NCI-H1436 treated with DMSO at 0.1 percent for 48 hours (cell line): ENCODE results near the gene SLC43A2.

Experiments used
- DNase-seq: peaks from one replicate; lab custom pipeline; 2025; lab: John Stamatoyannopoulos, UW

The SLC43A2 gene

GRCh38 chr17:1643999-1644492 is 15.4 kb upstream of the SLC43A2 start:
- no peak for DNase-seq

DNA sequence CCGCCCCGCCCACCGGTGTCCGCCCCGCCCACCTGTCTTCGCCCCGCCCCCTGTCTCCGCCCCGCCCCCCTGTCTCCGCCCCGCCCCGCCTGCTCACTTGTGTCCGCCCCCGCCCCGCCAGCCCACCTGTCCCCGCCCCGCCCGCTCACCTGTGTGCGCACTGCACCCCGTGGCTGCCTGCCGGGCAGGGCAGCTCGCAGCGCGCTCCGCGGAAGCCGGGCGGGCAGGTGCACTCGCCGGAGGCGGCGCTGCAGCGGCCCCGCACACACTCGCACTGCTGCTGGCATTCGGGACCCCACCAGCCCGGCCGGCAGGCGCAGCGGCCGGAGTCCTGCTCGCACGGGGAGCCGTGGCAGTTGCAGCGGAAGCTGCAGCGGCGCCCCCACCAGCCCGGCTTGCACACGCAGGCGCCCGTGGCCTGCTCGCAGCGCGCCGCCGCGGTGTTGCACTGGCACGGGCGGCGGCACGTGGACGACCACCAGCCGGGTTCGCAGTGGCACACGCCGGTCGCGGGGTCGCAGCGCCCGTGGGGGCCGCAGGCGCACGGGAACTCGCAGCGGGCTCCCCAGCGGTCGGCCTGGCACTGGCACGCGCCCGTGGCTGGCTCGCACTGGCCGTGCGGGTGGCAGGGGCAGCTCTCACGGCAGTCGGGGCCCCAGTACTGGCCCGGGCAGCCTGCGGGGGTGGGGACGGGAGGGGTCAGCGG is 14.8 kb upstream of the SLC43A2 start:
- DNase-seq = no peak

DNA sequence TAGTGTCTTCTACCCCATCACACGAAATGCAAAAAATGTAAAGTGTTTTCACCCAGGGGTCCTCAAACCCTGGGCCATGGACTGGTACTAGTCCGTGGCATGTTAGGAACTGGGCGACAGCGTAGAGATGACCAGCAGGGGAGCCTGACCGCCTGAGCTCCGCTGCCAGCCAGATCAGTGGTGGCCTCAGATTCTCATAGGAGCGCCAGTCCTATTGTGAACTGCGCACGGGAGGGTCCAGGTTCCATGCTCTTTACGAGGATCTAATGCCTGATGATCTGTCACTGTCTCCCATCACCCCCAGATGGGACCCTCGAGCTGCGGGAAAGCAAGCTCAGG is 12.4 kb upstream of the SLC43A2 start:
- no peak for DNase-seq

DNA sequence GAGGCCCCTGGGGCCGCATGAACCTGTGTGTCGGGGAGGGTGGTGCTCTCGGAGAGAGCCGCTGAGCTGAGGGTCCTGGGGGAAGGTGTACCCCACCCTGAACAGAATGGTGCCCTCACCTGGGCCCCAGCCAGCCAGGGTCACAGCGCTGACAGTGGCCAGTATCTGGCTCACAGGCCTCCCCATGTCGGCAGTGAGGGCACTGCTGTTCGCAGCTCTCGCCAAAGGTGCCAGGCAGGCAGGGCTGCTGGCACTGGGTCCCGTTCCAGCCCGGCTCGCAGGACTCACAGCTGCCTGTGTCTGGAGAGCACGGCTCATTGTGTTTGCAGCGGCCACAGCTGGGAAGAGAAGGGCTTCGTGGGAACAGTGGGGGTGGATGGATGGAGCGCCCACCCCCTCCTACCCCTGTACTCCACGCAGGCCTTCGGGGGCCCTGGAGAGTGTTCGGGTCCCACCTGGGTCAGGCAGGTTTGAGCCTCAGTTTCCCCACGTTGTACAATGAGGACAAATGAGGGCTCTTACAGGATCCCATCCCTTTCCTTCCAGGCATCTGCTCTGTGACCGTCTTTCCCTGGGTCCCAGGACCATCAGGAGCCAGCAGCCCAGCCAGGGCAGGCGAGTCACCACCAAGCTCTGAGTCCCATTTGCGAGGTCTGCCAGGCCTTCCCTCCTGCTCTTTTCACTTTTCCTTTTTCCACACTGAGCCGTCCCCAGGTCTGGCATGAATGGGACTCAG is 11.9 kb upstream of the SLC43A2 start:
- DNase-seq = no peak

DNA sequence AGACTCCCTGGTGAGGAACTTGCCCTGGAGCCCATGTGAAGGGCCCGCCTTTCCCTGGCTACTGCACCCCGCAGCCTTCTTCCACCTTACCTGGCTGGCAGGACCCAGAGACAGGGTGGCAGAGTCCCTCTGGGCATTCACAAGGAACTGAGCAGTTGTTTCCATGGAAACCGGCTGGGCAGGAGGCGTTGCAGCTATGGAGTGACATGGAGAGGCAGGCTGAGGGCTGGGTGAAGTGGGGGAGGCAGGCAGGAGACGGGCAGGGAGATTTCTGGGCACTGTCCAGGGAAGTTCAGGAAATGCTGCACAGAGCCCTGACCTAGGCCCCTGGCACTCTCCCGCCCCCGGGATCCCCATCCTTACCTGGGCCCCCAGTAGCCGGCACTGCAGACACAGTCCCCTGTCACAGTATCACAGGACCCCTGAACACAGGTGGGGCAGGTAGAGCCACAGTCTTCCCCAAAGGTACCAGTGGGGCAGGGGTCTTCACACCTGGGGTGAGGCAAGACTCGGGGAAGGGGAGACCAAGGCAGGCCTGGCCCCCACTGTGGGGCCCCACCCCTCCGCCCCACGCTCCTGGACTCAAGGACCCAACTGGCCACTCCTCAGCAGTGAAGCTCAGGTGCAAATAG is 11.0 kb upstream of the SLC43A2 start:
- DNase-seq = no peak

GRCh38 chr17:1638624-1639300 is 10.1 kb upstream of the SLC43A2 start:
- DNase-seq = no peak

- DNase-seq = no peak
Observed at GRCh38 chr17:1638171-1638590, 9.5 kb upstream of the SLC43A2 start.

DNA sequence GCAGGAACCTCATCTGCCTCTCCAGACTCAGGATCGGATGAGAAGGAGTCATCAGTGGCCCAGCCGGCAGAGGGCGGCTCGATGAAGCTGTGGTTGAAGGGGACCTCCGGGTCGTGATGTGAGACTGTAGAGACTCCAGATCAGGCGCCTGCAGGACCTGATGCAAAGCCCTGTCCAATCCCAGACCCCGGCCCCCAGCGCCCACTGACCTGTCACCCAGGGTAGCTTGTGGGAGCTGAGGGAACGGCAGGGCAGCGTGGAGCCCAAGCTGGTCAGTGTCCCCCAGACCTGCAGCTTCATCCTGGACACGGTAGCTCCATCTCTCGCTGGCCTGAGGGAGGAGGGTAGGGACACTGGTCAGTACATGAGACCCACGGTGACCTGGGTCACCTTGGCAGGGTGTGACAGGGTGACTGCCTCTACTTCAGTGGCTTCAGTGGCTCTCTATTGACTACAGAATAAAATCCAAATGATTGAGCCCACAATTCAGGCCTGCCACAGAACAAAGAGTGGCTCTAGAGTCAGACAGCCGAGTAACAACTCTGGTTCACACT is 8.2 kb upstream of the SLC43A2 start:
- DNase-seq = no peak

DNA sequence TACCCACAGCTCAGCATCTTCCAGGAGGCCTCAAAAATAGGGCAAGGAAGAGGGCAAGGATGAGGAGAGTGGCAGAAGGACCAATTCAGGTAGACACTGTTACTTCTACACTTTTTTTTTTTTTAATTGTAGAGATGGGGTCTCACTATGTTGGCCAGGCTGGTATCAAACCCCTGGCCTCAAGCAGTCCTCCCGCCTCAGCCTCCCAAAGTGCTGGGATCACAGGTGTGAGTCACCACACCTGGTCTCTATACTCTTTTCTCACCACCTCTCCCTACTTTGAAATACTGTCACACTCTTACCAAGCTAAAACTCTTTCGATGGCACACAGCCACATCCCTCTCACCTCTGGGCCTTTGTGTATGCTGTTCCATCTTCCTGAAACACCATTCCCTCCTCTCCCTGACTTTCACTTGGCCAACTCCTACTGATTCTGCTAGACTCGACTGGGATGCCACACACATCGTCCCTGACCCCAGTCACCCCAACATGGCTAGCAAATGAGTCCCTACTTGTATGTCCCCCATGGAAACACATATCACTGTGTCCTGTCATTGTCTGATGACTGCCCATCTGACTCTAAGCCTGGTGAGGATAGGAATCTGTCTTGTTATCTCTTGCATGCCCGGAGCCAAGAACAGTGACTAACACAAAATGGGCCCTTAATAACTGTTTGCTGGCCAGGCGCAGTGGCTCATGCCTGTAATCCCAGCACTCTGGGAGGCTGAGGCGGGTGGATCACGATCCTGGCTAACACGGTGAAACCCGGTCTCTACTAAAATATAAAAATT is 7.2 kb upstream of the SLC43A2 start:
- DNase-seq = no peak

- DNase-seq = no peak
Observed at GRCh38 chr17:1634841-1635650, 6.4 kb upstream of the SLC43A2 start.

GRCh38 chr17:1630662-1631061 is 2.0 kb upstream of the SLC43A2 start:
- no peak for DNase-seq

DNA sequence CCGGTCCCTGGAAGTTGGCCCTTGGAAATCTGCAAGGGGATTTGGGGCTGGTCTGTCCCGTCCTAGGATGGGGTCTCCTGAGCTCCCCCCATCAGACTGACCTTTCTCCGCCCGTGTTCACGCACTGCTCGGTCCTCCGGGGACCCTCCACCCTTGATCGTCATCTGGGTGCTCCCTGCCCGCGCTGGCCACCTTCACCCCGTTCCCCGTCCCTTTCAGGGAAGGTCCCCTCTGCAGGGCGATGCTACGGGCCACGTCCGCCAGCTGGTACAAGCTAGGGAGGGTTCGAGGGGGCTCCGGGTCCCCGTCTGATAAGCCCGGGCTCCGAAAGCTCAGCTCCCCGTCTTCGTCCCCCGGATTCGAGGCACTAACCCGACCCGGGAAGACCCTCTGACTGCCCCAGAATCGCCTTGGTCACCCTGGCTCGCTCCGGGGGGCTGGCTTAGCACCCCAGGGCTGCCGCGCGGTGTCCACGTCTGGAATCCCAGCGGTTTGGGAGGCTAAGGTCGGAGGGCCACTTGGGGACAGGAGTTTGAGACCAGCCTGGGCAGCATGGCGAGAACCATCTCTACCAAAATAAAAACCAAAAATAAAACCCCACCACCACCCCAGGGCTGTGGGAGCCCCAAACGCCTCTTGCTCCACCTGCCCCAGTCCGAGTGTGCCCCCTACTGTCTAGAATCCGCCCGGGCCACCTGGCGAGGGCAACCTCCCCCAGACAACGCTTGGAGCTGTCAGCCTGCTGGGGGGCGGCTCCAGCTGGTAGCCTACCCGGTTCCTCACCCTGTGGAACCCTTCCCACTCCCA is 1.1 kb upstream of the SLC43A2 start:
- no peak for DNase-seq

- DNase-seq = peak; percentile 28
Observed at GRCh38 chr17:1628856-1629503, 346 bp upstream of the SLC43A2 start.

DNA sequence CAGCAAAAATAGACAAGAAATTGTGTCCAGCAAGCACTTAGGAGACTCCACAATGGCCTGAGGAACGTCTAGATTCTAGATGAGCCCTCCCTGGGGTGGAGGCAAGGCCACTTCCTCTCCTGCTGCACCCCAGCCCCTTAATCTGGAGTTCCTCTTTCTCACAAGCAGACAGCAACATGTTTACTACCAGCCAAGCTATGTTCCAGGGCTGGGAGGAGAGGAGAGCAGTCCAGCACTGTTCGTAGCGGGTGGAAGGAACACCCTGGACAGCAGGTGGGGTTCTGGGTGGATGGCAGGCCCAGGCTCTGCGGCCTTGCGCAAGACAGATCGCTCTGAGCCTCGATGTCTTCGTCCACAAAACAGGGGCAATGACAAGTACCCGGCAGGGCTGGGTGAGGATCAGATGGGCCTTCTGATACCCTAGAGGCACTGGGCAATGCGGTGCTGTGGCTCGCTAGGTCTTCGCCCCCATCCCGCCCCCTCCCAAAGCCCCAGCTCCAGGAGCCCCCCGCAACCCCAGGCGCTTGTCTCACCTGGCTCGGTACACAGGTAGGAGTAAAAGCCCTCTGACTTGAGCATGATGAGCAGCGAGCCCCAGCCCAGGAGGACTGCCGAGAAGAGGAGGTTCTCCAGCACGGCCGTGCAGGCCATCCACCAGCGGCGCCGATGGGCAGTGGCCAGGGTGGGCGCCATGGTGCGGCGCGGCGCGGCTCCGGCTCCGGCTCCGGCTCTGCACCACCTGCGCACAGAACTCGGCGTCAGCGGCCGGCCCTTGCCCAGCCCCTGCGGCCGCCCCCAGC is 1.3 kb downstream of the SLC43A2 start:
- no peak for DNase-seq

- DNase-seq = no peak
Observed at GRCh38 chr17:1626333-1626732, 2.3 kb downstream of the SLC43A2 start.

DNA sequence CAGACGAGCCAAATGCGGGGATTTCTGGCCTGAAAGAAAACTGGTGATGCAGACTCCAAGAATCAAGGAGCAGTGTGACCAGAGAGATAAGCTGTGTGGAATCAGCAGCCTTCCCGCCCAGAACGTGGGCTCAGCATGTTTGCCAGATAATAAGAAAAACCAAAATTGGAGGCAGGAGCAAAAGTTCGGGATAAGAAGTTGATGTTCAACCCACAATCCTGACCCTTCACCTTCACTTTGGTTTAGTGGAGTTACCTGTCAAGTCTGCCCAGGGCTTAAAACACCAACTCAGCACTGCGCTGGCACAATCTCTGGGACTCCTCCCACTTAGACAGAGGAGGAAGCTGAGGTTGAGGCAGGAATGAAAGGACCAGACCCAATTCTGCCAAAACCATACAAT is 3.1 kb downstream of the SLC43A2 start:
- no peak for DNase-seq

DNA sequence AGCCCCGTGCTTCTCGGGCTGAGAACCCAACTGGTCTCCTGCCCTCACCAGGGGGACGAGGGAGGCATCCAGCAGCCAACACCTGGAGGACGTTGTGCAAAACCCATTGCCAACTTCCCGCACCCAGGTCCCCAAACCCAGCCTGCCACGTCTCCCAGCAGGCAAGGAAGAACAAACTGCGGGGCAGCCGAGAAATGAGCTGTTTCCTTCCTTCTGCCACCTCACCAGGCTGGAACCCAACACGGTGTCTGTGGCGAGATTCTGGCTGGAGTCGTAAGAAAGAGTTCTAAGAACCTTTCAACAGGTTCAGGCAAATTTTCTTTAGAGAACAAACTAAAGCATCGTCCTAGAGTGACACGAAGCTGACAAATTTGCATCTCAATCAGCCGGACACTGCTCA is 3.6 kb downstream of the SLC43A2 start:
- DNase-seq = no peak

DNA sequence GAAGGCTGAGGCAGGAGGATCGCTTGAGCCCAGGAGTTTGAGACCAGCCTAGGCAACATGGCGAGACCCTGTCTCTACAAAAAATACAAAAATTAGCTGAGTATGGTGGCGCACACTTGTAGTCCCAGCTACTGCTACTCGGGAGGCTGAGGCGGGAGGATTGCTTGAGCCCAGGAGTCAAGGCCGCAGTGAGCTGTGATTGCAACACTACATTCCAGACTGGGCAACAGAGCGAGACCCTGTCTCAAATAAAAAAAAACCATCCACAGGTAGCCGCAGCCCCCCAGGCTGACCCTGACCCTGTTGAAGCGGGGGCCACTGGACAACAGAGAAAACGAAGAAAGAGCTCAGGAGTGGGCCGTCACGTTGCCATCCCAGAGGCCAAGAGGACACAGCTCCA is 4.0 kb downstream of the SLC43A2 start:
- DNase-seq = no peak
